ENCODE data around the gene NOXO1. TPM values are rescaled to one million over a fixed set of nuclear protein-coding genes. Genes with fewer than 3 reads are reported as not detected.

The NOXO1 gene
- total and polyA plus RNA-seq, 9 of the 15 experiments (the other 6 are each of a cell fraction or from before 2014, with no cell fraction given): not detected

- TF ChIP-seq ARID3B (CRISPR knock-in tag; IDR thresholded peaks at IDR 0.05; ENCODE audit: borderline replicate concordance): no peak
- TF ChIP-seq ZNF717 (CRISPR knock-in tag; IDR thresholded peaks at IDR 0.05): no peak
- TF ChIP-seq STAT6 (CRISPR knock-in tag; IDR thresholded peaks at IDR 0.05): no peak; the same call in 1 of the 2 replicates
- TF ChIP-seq CEBPG (CRISPR knock-in tag; IDR thresholded peaks at IDR 0.05): no peak
- TF ChIP-seq CEBPG (tag; conservative IDR thresholded peaks at IDR 0.05 in 1 of 2, IDR thresholded peaks at IDR 0.05 in 1 of 2): no peak
- peak; percentile 98 for TF ChIP-seq ZBTB40 (IDR thresholded peaks at IDR 0.05)
- no peak; the same call in 1 of the 2 replicates for TF ChIP-seq ZBTB40 (CRISPR knock-in tag; IDR thresholded peaks at IDR 0.05)
- peak; percentile 90 for TF ChIP-seq GMEB1 (CRISPR knock-in tag; IDR thresholded peaks at IDR 0.05)
- TF ChIP-seq ZNF217 (CRISPR knock-in tag; IDR thresholded peaks at IDR 0.05): no peak
- 0 out of 2 replicates have a peak, but pooled peaks have one; percentile 58 for TF ChIP-seq ZNF311 (CRISPR knock-in tag; IDR thresholded peaks at IDR 0.05)
- peak; percentile 23; the same call in 1 of the 2 replicates for TF ChIP-seq RFX5 (IDR thresholded peaks at IDR 0.05; ENCODE audit: low read depth, low read length)
- TF ChIP-seq ERF (CRISPR knock-in tag; IDR thresholded peaks at IDR 0.05): peak; percentile 90
These were observed 9.3 kb downstream of the NOXO1 start, which contains the start of gene TBL3 (continued) for GRCh38 chr16:1971796-1972489.

Measured in K562 (cell line).